A549 (cell line): ENCODE data around the gene SDF4.

Experiments
- CHD2 ChIP-seq: fragments of 150-350 bp; IDR thresholded peaks from 2 replicates; pipeline ENCODE4 v1.6.1; 2014; ENCODE audit warnings: low read length; ENCODE audit not compliant: partially characterized antibody
- CTCF ChIP-seq: fragments of >200 bp; sonication (Bioruptor Twin); formaldehyde crosslinking; IDR thresholded peaks from 3 replicates; pipeline ENCODE4 v1.5.1; 2016
- POLR2A ChIP-seq: IDR thresholded peaks from 2 replicates; pipeline ENCODE4 v1.6.1; 2012; ENCODE audit warnings: mild to moderate bottlenecking, low read length

DNA sequence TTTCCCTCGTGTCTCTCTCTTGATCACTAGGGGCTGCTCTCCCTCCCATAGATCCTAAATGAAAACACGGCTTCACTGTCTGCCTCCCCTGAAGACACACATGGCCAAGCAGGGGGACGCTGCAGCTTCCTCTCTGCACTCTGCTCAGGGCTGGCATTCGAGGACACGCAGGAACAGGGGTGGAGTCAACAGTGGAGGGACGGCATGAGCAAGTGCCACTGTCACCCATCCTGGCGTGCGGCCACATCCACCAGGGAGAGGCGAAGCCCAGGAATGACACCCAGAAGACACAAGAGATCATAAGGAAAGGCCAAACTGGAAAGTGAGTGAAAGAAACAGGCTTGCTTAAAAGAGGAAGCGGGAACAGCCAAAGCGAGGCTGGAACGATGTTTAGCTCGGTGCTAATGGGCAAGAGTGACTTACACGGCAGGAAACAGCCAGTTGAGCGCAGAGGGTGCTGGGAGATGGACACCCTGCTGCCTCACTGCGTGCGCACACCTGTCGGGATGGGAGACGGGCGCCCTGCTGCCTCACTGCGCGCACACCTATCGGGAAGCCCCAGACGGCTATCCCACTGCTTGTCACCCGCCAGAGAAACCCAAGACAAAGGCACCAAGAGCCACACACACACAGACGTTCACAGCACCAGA, 28.3 kb upstream of the SDF4 start:
- TF ChIP-seq CTCF: no peak
- no peak for TF ChIP-seq POLR2A
- no peak for TF ChIP-seq CHD2
